Nephron progenitor cell (in vitro differentiated cells): Measurements from ENCODE around the gene USP5.

Source experiments
- DNase-seq: peaks from one replicate; pipeline ENCODE4 v3.0.0; 2021
- H3K27ac Mint-ChIP-seq: 2 replicates; pipeline ENCODE4 v1.8.0; 2021; ENCODE audit warnings: mild to moderate bottlenecking, moderate library complexity, mixed read lengths
- H3K27me3 Mint-ChIP-seq: 2 replicates; pipeline ENCODE4 v1.8.0; 2021; ENCODE audit warnings: mild to moderate bottlenecking, low read depth, mixed read lengths; ENCODE audit not compliant: poor library complexity
- H3K36me3 Mint-ChIP-seq: 2 replicates; pipeline ENCODE4 v1.8.0; 2021; ENCODE audit warnings: low read depth, mixed read lengths
- H3K4me1 Mint-ChIP-seq: 2 replicates; pipeline ENCODE4 v1.8.0; 2021; ENCODE audit warnings: mixed read lengths
- H3K4me3 Mint-ChIP-seq: 2 replicates; pipeline ENCODE4 v1.8.0; 2021; ENCODE audit warnings: mild to moderate bottlenecking, moderate library complexity, mixed read lengths
- H3K9me3 Mint-ChIP-seq: 2 replicates; pipeline ENCODE4 v1.8.0; 2021; ENCODE audit warnings: mild to moderate bottlenecking, moderate library complexity, mixed read lengths
- TF ChIP-seq, protein P1 (sequence below): fragments of 200-600 bp; sonication (generic); IDR thresholded peaks from 2 replicates; pipeline ENCODE4 v1.5.0; 2021; ENCODE audit warnings: antibody characterized with exemption

The USP5 gene

DNA sequence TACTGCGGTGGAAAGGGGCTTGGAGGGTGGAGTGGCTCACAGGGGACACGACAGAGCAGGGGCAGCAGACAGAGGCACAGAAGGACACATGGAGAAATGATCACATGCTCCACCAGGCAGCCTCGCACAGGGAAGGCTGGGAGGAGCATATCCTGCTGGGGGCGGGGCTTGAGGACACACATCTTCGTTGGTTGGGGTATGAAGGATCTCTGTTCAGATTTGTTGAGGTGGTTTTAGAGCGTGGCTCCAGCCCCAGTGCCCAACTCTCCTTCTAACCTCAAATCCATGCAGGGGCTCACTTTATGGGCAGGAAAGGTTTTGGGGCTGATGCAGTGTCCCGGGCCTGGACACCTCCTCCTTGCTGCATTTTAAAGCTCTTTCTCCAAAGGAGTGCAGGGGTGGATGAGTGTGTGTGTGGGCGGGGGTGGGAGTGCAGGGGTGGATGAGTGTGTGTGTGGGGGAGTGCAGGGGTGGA, 24.5 kb upstream of the USP5 start:
- Mint-ChIP-seq H3K36me3 (peaks cover 29% of the 10 kb centered on the region), H3K27me3 (peaks cover 16% of the 10 kb centered on the region), H3K27ac (peak overlapping the region; percentile 68), H3K9me3 (no peaks in the 10 kb centered on the region), H3K4me3 (peak overlapping the region; percentile 78), H3K4me1 (peaks cover 82% of the 10 kb centered on the region)
- peak; percentile 92 for DNase-seq
- TF ChIP-seq, protein P1, sequence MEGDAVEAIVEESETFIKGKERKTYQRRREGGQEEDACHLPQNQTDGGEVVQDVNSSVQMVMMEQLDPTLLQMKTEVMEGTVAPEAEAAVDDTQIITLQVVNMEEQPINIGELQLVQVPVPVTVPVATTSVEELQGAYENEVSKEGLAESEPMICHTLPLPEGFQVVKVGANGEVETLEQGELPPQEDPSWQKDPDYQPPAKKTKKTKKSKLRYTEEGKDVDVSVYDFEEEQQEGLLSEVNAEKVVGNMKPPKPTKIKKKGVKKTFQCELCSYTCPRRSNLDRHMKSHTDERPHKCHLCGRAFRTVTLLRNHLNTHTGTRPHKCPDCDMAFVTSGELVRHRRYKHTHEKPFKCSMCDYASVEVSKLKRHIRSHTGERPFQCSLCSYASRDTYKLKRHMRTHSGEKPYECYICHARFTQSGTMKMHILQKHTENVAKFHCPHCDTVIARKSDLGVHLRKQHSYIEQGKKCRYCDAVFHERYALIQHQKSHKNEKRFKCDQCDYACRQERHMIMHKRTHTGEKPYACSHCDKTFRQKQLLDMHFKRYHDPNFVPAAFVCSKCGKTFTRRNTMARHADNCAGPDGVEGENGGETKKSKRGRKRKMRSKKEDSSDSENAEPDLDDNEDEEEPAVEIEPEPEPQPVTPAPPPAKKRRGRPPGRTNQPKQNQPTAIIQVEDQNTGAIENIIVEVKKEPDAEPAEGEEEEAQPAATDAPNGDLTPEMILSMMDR = no peak

DNA sequence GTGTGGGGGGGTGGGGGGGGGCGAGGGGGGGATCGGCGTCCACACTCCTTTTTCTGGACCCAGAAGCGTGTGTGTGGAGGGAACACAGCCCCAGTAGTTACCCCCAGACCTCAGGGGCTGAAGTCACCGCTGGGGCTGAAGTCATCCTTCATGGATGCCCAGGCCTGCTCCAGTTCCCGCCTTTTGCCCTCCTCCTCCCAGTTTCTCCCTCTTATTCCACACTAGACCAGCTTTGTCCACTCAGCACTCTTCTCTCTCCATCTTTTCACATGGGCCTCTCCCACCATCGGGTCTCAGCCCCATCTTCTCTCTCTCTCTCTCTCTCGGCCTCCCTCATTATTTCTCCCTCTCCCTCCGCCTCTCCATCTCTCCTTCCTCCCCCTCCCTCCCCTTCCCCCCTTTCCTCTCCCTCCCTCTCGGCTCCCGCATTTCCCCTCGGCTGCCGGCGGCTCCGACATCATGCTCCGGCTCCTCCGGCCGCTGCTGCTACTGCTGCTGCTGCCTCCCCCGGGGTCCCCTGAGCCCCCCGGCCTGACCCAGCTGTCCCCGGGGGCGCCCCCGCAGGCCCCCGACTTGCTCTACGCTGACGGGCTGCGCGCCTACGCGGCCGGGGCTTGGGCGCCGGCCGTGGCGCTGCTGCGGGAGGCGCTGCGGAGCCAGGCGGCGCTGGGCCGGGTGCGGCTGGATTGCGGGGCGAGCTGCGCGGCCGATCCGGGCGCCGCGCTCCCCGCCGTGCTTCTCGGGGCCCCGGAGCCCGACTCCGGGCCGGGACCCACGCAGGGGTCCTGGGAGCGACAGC, 23.8 kb upstream of the USP5 start, which contains the start of gene P3H3:
Gene P3H3 (plus strand): TSS at position 426 of the 799 bp plus-strand sequence. CDS start 34 bp downstream, at position 460.
- Mint-ChIP-seq H3K9me3 (no peaks in the 10 kb centered on the region), H3K27ac (peak within 1 kb of the TSS; percentile 99), H3K4me1 (peaks cover 75% of the 10 kb centered on the region), H3K4me3 (peak within 1 kb of the TSS; percentile 99), H3K27me3 (peaks cover 12% of the 10 kb centered on the region), H3K36me3 (peaks cover 30% of the 10 kb centered on the region)
- TF ChIP-seq, protein P1 = no peak
- DNase-seq = peak; percentile 53

DNA sequence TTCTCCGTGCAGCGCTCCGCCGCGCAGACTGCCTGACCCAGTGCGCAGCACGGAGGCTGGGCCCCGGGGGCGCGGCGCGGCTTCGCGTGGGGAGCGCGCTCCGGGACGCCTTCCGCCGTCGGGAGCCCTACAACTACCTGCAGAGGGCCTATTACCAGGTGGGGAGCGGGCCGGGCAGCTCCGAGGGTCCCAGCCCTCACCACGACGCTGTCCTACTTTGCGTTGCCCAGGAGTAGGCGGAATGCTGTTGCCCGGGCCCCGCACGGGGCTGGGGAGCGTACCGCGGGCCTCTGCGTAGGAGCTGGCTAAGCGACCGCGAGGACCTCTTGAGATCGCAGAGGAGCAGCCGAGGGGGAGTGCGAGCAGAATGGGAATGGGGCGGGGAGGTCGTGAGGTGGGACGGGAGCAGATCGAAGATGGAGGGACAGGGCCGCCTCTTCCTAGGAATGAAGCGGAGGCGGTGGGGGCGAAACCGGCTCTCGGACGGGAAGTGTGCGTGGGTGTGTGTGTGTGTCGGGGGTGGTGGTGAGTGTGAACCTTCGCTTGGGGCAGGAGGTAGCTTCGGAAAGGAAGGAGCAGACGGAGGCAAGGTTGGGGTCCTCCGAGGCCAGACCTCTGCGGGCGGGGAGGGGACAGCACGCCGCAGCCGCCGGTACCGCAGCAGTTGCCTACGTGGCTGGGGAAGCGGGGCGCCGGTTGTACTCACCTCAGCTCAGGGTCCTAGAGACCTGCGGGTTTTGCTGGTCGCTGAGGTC, 23.0 kb upstream of the USP5 start:
- H3K4me1 Mint-ChIP-seq = peaks cover 67% of the 10 kb centered on the region
- H3K36me3 Mint-ChIP-seq = peaks cover 38% of the 10 kb centered on the region
- peak; percentile 63 for DNase-seq
- no peaks in the 10 kb centered on the region for H3K9me3 Mint-ChIP-seq
- peak overlapping the region; percentile 99 for H3K4me3 Mint-ChIP-seq
- H3K27ac Mint-ChIP-seq = peak overlapping the region; percentile 97
- H3K27me3 Mint-ChIP-seq = peaks cover 12% of the 10 kb centered on the region
- TF ChIP-seq, protein P1 = no peak

DNA sequence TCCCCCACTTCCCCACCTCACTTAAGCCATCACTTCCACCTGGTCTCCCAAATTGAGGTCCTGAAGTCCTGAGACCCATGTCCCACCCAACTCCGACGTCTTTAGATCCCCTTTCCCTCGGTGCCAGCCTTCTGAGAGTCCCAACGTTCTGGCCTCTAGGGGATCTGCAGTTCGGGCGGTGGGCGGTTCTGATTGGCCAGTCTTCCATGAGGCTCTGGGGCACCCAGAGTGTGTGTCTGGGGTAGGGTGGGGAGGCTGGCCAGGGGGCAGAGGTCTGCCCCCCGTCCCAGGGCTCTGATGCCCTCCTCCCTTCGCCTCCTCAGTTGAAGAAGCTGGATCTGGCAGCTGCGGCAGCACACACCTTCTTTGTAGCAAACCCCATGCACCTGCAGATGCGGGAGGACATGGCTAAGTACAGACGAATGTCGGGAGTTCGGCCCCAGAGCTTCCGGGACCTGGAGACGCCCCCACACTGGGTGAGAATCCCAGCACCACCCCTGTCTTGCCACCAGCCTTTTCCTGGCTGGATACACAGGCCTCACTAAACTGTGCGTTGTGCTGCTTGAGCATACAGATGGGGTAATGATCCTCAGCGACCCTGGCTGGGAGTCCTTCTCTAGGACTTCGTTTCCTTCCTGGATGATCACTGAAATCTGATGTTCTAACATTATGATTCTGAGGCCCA, 22.3 kb upstream of the USP5 start:
- TF ChIP-seq, protein P1 = no peak
- H3K27ac Mint-ChIP-seq = peak overlapping the region; percentile 97
- H3K36me3 Mint-ChIP-seq = peaks cover 43% of the 10 kb centered on the region
- H3K4me1 Mint-ChIP-seq = peaks cover 60% of the 10 kb centered on the region
- H3K9me3 Mint-ChIP-seq = no peaks in the 10 kb centered on the region
- H3K4me3 Mint-ChIP-seq = peak overlapping the region; percentile 99
- DNase-seq = no peak
- H3K27me3 Mint-ChIP-seq = peaks cover 11% of the 10 kb centered on the region

DNA sequence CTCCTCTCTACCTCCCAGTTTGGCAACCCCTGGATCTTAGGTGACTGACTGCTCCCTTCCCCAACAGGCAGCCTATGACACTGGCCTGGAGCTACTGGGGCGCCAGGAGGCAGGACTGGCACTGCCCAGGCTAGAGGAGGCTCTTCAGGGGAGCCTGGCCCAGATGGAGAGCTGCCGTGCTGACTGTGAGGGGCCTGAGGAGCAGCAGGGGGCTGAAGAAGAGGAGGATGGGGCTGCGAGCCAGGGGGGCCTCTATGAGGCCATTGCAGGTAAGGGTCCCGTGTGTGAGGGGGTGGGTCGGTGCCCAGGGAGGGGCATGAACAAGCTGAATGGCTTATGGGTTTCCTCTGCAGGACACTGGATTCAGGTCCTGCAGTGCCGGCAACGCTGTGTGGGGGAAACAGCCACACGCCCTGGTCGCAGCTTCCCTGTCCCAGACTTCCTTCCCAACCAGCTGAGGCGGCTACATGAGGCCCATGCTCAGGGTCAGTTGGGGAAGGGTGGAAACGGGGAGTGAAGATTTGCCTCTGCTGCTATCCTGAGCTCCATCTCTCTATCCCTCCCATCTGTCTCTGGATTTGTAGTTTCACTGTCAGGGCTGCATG, 21.6 kb upstream of the USP5 start:
- H3K9me3 Mint-ChIP-seq = no peaks in the 10 kb centered on the region
- peaks cover 4% of the 10 kb centered on the region for H3K27me3 Mint-ChIP-seq
- TF ChIP-seq, protein P1 = no peak
- peaks cover 53% of the 10 kb centered on the region for H3K4me1 Mint-ChIP-seq
- H3K27ac Mint-ChIP-seq = no peak overlapping the region
- H3K4me3 Mint-ChIP-seq = peak overlapping the region; percentile 99
- H3K36me3 Mint-ChIP-seq = peaks cover 42% of the 10 kb centered on the region
- DNase-seq = no peak
